Skin of body (tissue), 2 donors: ENCODE data around the gene TTC22. TPM values are rescaled to one million over a fixed set of nuclear protein-coding genes. Genes with fewer than 3 reads are reported as not detected.
"Not testable (repeated sequence)": the region's sequence is repeated elsewhere in the genome, so short reads cannot be mapped to it uniquely, and the experiment has no call there.

ENCODE experiments used
- DNase-seq: peaks from one replicate; lab custom pipeline; 2025; lab: John Stamatoyannopoulos, UW
- total RNA-seq: library from RNA; depleted of rRNA; stranded (reverse); fragments of >200 nt; gene quantifications from one replicate; pipeline ENCODE4 v1.2.3, GENCODE V29; 2014

The TTC22 gene
- total RNA-seq, 1 donor from 2014 or later: 3.6 TPM

GRCh38 chr1:54786778-54787177, 14.3 kb downstream of the TTC22 start:
- DNase-seq: no peak

DNA sequence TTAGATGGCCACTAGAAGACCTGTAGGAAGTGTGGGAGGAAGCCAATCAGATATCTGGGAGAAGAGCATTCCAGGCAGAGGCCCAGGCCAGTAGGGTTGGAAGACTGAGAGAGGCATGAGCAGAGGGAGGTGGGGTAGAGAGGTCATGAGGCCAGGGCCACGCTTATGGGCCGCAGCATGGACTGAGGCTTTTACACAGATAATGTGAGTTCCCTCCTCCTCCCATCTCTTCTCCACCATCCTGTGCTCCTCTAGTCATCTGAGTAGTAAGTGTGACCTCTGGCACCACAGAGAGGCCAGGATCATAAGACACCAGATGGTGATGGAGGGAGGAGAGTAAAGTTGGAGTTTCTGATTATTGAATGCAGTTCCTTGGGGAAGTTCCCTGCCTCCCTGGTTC, 17.1 kb downstream of the TTC22 start:
- DNase-seq: no peak

- no peak for DNase-seq
Measured at GRCh38 chr1:54782588-54782987, 18.5 kb downstream of the TTC22 start.

- no peak for DNase-seq
Measured at GRCh38 chr1:54782156-54782555, 19.0 kb downstream of the TTC22 start.

- no peak for DNase-seq
Measured at GRCh38 chr1:54781023-54781723, 19.9 kb downstream of the TTC22 start.

- DNase-seq: no peak
Measured at GRCh38 chr1:54777431-54777830, 23.7 kb downstream of the TTC22 start.

- no peak for DNase-seq
Measured at GRCh38 chr1:54777011-54777410, 24.1 kb downstream of the TTC22 start.

DNA sequence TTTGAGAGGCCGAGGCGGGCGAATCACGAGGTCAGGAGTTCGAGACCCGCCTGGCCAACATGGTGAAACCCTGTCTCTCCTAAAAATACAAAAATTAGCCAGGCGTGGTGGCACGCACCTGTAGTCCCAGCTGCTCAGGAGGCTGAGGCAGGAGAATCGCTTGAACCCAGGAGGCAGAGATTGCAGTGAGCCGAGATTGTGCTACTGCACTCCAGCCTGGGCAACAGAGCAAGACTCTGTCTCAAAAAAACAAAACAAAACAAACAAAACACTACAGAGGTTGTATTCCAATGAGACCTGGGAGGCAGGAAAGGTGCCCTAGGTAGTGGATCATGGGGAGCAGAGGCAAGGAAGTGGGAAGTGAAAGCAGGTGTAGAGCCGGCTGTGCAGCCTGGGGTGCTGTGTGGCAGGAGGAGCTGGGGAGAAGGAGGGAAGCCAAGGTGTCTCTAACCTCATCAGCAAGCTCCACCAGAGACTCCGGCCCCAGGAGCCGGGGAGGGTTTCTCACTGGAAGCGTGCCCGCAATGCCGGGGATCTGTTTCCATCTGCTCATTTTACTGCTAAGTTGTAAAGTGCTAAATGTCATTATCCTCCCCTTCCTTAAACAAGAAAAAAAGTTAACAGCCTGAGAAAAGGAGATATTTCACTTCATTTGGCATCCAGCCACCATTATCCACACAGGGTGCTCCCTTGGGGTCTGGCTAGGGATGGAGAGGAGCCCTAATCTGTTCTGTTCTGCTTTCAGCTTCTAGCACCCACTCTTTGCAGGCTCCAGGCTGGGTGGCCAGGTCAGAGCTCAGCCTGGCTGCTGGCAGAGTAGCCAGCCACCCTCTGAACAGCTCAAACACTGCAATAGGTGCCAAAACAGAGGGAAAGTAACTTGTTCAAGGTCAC, 25.0 kb downstream of the TTC22 start:
- not testable (repeated sequence) for DNase-seq

GRCh38 chr1:54774820-54775498, 26.2 kb downstream of the TTC22 start:
- DNase-seq: no peak

DNA sequence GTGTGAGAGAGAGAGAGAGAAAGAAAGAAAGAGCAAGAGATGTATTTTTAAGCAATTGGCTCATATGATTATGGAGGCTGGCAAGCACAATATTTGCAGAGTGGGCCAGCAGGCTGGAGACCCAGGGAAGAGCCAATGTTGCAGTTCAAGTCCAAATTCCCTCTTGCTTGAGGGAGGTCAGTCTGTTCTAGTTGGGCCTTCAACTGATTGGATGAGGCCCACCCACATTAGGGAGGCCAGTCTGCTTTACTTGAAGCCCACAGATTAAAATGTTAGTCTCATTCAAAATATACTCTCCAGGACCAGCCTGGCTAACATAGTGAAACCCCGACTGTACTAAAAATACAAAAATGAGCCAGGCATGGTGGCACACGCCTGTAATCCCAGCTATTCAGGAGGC, 28.2 kb downstream of the TTC22 start:
- DNase-seq: no peak

- DNase-seq: no peak
Measured at GRCh38 chr1:54768093-54768492, 33.0 kb downstream of the TTC22 start.

- DNase-seq: no peak
Measured at GRCh38 chr1:54767526-54767925, 33.6 kb downstream of the TTC22 start.

- DNase-seq: no peak
Measured at GRCh38 chr1:54766726-54767125, 34.4 kb downstream of the TTC22 start.

GRCh38 chr1:54764922-54765561, 36.1 kb downstream of the TTC22 start:
- no peak for DNase-seq

DNA sequence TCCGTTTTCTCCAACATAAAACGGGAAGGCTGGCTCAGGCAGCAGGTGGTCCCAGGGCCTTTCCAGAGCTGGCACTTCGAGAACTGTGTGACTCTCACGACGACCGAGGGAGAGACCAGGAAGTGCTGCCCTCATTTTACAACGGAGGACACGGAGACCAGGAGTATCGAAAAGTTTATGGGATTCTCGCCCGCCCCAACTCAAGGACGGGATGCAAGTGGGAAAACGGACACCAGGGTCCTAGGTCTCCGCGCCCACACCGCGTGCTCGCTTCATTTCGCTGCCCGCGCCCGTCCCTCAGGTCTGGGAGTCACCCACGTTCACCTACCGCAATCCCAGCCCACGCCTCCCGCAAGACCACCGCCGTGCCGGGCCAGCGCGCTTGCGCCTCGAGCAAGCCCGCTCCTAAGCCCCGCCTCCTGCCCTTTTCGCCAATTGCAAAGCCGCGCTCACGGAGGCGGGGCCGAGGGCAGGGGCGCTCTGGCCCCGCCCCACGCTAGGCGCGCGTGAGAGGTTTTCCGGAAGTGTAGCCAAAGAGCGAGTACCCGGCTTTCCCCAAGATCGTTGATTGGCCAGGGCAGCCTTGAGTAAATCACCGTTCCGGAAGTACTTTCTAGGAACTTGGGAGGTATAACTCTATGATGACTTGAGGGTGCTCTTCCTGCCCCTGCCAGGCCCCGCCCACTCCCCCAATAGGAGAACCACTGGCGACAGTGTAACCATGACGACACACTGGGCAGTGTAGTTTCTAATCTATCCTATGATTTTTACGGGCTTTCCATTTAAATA, 36.8 kb downstream of the TTC22 start, which contains the start of gene PARS2:
PARS2 (minus strand) TSS at position 391 of the 789 bp plus-strand sequence. CDS start 5,362 bp downstream, outside the sequence.
- peak; percentile 99 for DNase-seq

GRCh38 chr1:54763816-54764132, 37.3 kb downstream of the TTC22 start:
- peak; percentile 22 for DNase-seq

GRCh38 chr1:54758678-54759348, 42.3 kb downstream of the TTC22 start:
- DNase-seq: no peak

DNA sequence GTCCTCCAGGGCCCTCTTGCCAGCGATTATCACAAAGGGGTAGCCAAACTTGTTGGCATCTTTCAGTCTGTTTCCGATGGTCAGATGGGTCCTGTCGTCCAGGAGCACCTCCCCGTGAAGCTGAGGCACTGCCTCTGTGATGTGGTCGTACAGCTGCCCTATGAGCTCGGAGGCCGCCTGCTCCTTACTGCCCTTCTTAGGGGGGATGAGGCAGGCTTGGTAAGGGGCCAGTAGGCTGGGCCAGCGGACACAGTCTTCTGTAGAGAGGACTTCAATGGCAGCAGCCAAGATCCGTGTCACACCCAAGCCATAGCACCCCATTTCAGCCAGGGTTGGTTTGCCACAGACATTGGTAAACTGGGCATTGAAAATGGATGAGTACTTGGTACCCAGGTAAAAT, 43.3 kb downstream of the TTC22 start:
- DNase-seq: no peak

DNA sequence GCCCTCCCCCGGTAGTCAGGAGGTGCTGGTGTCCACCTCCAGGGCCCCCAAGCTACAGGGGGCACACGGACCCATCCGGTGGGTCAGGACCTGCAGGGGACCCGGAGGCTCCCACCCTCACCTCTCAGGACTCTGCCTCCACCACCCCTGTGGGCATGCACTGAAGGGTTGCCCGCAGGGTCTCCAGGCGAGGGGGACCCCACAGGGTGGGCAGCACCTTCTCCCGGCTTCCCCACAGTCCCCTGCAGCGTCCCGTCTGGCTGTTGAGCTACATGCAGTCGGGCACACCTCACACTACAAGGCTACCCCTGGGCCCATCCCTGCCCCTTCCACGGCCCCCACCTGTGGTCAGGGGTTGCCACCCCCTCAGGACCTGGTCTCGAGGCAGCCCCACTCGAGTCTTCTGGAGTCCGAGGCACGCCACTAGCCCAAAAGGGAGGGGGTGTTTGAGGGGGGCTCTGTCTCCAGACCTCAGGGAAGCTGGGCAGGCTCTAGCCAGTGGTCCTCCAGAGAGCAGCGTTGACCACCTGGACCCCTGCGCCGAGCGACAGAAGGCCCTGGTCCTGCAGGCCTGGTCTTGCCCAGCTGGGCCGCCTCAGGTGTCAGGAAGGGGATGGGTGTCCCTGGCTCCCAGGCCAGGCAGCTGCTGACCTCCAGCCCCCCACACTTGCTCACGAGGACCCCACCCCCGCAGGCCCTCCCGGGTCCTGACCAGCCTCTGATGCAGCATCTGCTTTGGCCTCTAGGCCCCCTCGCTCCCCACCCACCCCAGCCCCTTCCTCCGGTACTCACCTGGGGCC, 46.4 kb downstream of the TTC22 start:
- no peak for DNase-seq
